Keratinocyte (primary cell): ENCODE data around the gene WNT7A. TPM values are rescaled to one million over a fixed set of nuclear protein-coding genes. Genes with fewer than 3 reads are reported as not detected.

Experiments
- DNase-seq: peaks from one replicate; pipeline ENCODE4 v3.0.0-alpha.2; 2011; ENCODE audit warnings: low read depth, missing footprints, low spot score
- FAIRE-seq: peaks from 2 replicates; lab custom pipeline; 2011; peaks lifted over from hg19 to GRCh38; lab: Jason Lieb, UNC
- H2AFZ ChIP-seq: 2 replicates; pipeline ENCODE4 v1.6.0; 2012; ENCODE audit warnings: low read length, control low read depth, inconsistent platforms; ENCODE audit not compliant: control insufficient read depth
- H3K27ac ChIP-seq: 2 replicates; pipeline ENCODE4 v1.5.1; 2011; ENCODE audit warnings: low read length; ENCODE audit not compliant: control insufficient read depth, insufficient read depth
- H3K27me3 ChIP-seq: 3 replicates; pipeline ENCODE4 v1.6.0; 2011; ENCODE audit warnings: low read length; ENCODE audit not compliant: control insufficient read depth, insufficient read depth; ENCODE audit errors: extremely low read depth
- H3K36me3 ChIP-seq, 2 experiments: 2 replicates in 1 of 2; 3 replicates in 1 of 2; pipeline ENCODE4 v1.5.1; 2011; ENCODE audit warnings: low read length in 2 of 2, mild to moderate bottlenecking in 1 of 2; ENCODE audit not compliant: control insufficient read depth in 2 of 2, insufficient read depth in 2 of 2; ENCODE audit errors: extremely low read depth in 1 of 2
- H3K4me1 ChIP-seq: 3 replicates; pipeline ENCODE4 v1.5.1; 2011; ENCODE audit warnings: low read length; ENCODE audit not compliant: control insufficient read depth, insufficient read depth; ENCODE audit errors: extremely low read depth
- H3K4me2 ChIP-seq: 3 replicates; pipeline ENCODE4 v1.6.0; 2011; ENCODE audit warnings: low read depth, low read length; ENCODE audit not compliant: control insufficient read depth, insufficient read depth; ENCODE audit errors: extremely low read depth
- H3K4me3 ChIP-seq, 3 experiments: fragments of 200-600 bp in 1 of 3; sonication (generic) in 1 of 3; 2 replicates in 2 of 3; 3 replicates in 1 of 3; pipeline ENCODE4 v1.5.1; 2011 to 2016; ENCODE audit warnings: low read length in 3 of 3, mild to moderate bottlenecking in 3 of 3, control low read depth in 2 of 3, inconsistent platforms in 1 of 3, low read depth in 1 of 3, mixed read lengths in 1 of 3, mixed run types in 1 of 3, moderate library complexity in 1 of 3; ENCODE audit not compliant: control insufficient read depth in 2 of 3, insufficient read depth in 2 of 3; ENCODE audit errors: extremely low read depth in 1 of 3
- H3K79me2 ChIP-seq: 2 replicates; pipeline ENCODE4 v1.6.0; 2012; ENCODE audit warnings: low read length; ENCODE audit not compliant: control insufficient read depth, insufficient read depth
- H3K9ac ChIP-seq: 3 replicates; pipeline ENCODE4 v1.6.0; 2011; ENCODE audit warnings: low read length; ENCODE audit not compliant: control insufficient read depth, insufficient read depth; ENCODE audit errors: extremely low read depth
- H3K9me1 ChIP-seq: 3 replicates; pipeline ENCODE4 v1.6.0; 2011; ENCODE audit warnings: low read length; ENCODE audit not compliant: control insufficient read depth, insufficient read depth; ENCODE audit errors: extremely low read depth
- H3K9me3 ChIP-seq: 2 replicates; pipeline ENCODE4 v1.5.1; 2012; ENCODE audit warnings: low read depth, low read length; ENCODE audit not compliant: control insufficient read depth
- H4K20me1 ChIP-seq: 3 replicates; pipeline ENCODE4 v1.6.0; 2011; ENCODE audit warnings: low read length; ENCODE audit not compliant: control insufficient read depth, insufficient read depth; ENCODE audit errors: extremely low read depth
- EZH2 ChIP-seq: IDR thresholded peaks from one replicate; pipeline ENCODE4 v1.6.1; 2012; ENCODE audit warnings: inconsistent platforms, mild to moderate bottlenecking, low read length, moderate library complexity
- dilution Hi-C: fragments of 300-500 bp; cut with MboI; formaldehyde crosslinking; loops from one replicate; pipeline ENCODE4 v1.7.0; 2020; ENCODE audit warnings: low sequenced_read_pairs; ENCODE audit not compliant: extremely low pct_ligation_motif_present
- polyA plus RNA-seq, 5 experiments: library from polyadenylated mRNA; depleted of rRNA in 3 of 5; stranded (reverse) in 3 of 5; stranded (forward) in 1 of 5; unstranded in 1 of 5; fragments of >200 nt; gene quantifications; 1 replicate in 1 of 5; 2 replicates in 3 of 5; 3 replicates in 1 of 5; pipeline versions ENCODE4 v1.2.1 to v1.2.3, GENCODE V29; 2011 to 2012; ENCODE audit warnings: missing spikeins in 2 of 5, low read depth in 1 of 5, low replicate concordance in 1 of 5
- TF ChIP-seq, protein P1 (sequence below), 3 experiments: IDR thresholded peaks in 1 of 3; conservative IDR thresholded peaks in 1 of 3; optimal IDR thresholded peaks in 1 of 3; 2 replicates in 2 of 3; 3 replicates in 1 of 3; pipeline versions ENCODE3 to v1.5.1; 2011; ENCODE audit warnings: low read length in 3 of 3, mild to moderate bottlenecking in 3 of 3, moderate library complexity in 2 of 3, control low read depth in 1 of 3, inconsistent platforms in 1 of 3; ENCODE audit not compliant: insufficient read depth in 2 of 3; ENCODE audit errors: extremely low read depth in 1 of 3

WNT7A gene
- polyA plus RNA-seq, 1 donor (not counting 4 experiments of a cell fraction or from before 2014, with no cell fraction given) = 20.3 TPM

DNA sequence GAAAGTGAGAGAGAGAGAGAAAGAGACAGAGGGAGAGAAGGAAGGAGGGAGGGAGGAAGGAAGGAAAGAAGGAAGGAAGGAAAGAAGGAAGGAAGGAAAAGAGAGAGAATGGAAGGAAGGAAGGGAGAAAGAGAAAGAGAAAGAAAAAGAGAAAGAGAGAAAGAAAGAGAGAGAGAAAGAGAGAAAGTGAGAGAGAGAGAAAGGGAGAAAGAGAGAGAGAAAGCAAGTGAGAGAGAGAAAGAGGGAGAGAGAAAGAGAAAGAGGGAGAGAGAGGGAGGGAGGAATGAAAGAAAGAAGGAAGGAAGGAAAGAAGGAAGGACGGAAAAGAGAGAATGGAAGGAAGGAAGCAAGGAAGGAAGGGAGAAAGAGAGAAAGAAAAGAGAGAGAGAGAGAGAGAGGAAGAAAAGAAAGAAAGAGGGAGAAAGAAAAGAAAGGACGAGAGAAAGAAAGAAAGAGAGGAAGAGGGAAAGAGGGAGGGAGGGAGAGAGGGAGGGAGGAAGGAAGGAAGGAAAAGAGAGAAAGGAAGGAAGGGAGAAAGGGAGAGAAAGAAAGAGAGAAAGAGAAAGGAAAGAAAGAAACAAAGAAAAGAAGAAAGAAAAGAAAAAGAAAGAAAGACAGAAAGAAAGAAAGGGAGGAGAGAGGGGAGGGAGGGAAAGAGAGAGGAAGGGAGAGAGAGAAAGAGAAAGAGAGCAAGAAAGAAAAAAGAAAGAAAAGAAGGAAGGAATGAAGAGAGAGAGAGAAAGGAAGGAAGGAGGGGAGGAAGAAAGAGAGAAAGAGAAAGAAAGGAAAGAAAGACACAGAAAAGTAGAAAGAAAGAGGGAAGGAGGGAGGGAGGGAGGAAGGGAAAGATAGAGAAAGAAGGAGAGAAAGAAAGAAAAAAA is 10.8 kb downstream of the WNT7A start:
- DNase-seq (no peak), FAIRE-seq (no peak)
- Histone ChIP-seq H3K27ac (no peak overlapping the region), H3K4me1 (peaks cover 2% of the 10 kb centered on the region), H3K36me3 (peaks cover 49 to 71% of the 10 kb centered on the region in 2 experiments), H3K27me3 (no peaks in the 10 kb centered on the region), H3K4me3 (no peak overlapping the region), H3K9ac (no peak overlapping the region), H3K9me1 (peaks cover 5% of the 10 kb centered on the region), H3K9me3 (no peaks in the 10 kb centered on the region), H3K79me2 (peaks cover 95% of the 10 kb centered on the region), H4K20me1 (peaks cover 7% of the 10 kb centered on the region), H2AFZ (no peak overlapping the region), H3K4me2 (no peak overlapping the region)
- TF ChIP-seq, protein P1, sequence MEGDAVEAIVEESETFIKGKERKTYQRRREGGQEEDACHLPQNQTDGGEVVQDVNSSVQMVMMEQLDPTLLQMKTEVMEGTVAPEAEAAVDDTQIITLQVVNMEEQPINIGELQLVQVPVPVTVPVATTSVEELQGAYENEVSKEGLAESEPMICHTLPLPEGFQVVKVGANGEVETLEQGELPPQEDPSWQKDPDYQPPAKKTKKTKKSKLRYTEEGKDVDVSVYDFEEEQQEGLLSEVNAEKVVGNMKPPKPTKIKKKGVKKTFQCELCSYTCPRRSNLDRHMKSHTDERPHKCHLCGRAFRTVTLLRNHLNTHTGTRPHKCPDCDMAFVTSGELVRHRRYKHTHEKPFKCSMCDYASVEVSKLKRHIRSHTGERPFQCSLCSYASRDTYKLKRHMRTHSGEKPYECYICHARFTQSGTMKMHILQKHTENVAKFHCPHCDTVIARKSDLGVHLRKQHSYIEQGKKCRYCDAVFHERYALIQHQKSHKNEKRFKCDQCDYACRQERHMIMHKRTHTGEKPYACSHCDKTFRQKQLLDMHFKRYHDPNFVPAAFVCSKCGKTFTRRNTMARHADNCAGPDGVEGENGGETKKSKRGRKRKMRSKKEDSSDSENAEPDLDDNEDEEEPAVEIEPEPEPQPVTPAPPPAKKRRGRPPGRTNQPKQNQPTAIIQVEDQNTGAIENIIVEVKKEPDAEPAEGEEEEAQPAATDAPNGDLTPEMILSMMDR (optimal IDR thresholded peaks at IDR 0.05 in 1 of 3, IDR thresholded peaks at IDR 0.05 in 1 of 3, conservative IDR thresholded peaks at IDR 0.05 in 1 of 3; ENCODE audit: extremely low read depth in 1 of 3, insufficient read depth in 2 of 3, low read length in 3 of 3) = no peak
- TF ChIP-seq EZH2 = no peak
- dilution Hi-C loops = no loop called here

DNA sequence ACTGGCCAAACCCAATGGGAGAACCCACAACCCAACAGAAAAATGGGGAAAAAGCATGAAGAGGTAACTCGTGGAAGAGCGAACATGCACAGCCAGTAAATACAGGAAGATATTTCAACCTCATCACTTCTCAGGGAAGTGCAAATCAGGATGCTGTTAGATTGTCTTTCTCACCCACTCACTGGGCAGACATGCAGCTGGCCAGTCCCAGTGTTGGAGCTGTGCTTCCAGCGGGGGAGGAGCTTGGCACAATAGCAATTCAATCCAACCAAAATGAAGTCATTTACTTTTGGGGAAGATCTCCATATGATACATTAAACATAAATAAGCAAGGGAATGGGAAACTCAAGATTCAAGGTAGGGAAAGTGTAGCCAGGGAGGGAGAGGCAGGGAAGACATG is 12.1 kb downstream of the WNT7A start:
- no peaks in the 10 kb centered on the region for H3K9me3 ChIP-seq
- peaks cover 44 to 69% of the 10 kb centered on the region in 2 experiments for H3K36me3 ChIP-seq
- no peak for FAIRE-seq
- no peak overlapping the region for H3K9ac ChIP-seq
- dilution Hi-C loops = no loop called here
- H2AFZ ChIP-seq = no peak overlapping the region
- no peak overlapping the region for H3K4me2 ChIP-seq
- H4K20me1 ChIP-seq = no peaks in the 10 kb centered on the region
- H3K9me1 ChIP-seq = peaks cover 5% of the 10 kb centered on the region
- H3K4me1 ChIP-seq = peaks cover 2% of the 10 kb centered on the region
- no peaks in the 10 kb centered on the region for H3K27me3 ChIP-seq
- no peak for DNase-seq
- peaks cover 95% of the 10 kb centered on the region for H3K79me2 ChIP-seq
- H3K4me3 ChIP-seq = no peak overlapping the region
- TF ChIP-seq, protein P1 (optimal IDR thresholded peaks at IDR 0.05 in 1 of 3, IDR thresholded peaks at IDR 0.05 in 1 of 3, conservative IDR thresholded peaks at IDR 0.05 in 1 of 3; ENCODE audit: extremely low read depth in 1 of 3, insufficient read depth in 2 of 3, low read length in 3 of 3) = no peak
- TF ChIP-seq EZH2 = no peak
- H3K27ac ChIP-seq = no peak overlapping the region
